PFSK-1 (cell line): ENCODE data around the gene HRH1.

ENCODE experiments used
- FOXP2 ChIP-seq: optimal IDR thresholded peaks from 2 replicates; pipeline ENCODE3; 2011; ENCODE audit warnings: borderline replicate concordance, control low read depth, inconsistent platforms; ENCODE audit not compliant: insufficient read depth; ENCODE audit errors: extremely low read length, extremely low read depth
- POLR2AphosphoS5 ChIP-seq: IDR thresholded peaks from 2 replicates; pipeline ENCODE4 v1.6.1; 2012; ENCODE audit warnings: low read depth, mild to moderate bottlenecking, control low read depth, low read length, moderate library complexity
- TAF1 ChIP-seq: IDR thresholded peaks from 2 replicates; pipeline ENCODE4 v1.6.1; 2012; ENCODE audit warnings: low read length, control low read depth, borderline replicate concordance; ENCODE audit not compliant: insufficient read depth
- TF ChIP-seq, protein P1 (sequence below), 2 experiments: IDR thresholded peaks; 2 replicates each; pipeline versions ENCODE4 v1.6.1 to v1.8.0; 2011 to 2012; ENCODE audit warnings: low read depth in 2 of 2, low read length in 2 of 2, control low read depth in 1 of 2, inconsistent platforms in 1 of 2, mild to moderate bottlenecking in 1 of 2, moderate library complexity in 1 of 2; ENCODE audit not compliant: insufficient read depth in 1 of 2

DNA sequence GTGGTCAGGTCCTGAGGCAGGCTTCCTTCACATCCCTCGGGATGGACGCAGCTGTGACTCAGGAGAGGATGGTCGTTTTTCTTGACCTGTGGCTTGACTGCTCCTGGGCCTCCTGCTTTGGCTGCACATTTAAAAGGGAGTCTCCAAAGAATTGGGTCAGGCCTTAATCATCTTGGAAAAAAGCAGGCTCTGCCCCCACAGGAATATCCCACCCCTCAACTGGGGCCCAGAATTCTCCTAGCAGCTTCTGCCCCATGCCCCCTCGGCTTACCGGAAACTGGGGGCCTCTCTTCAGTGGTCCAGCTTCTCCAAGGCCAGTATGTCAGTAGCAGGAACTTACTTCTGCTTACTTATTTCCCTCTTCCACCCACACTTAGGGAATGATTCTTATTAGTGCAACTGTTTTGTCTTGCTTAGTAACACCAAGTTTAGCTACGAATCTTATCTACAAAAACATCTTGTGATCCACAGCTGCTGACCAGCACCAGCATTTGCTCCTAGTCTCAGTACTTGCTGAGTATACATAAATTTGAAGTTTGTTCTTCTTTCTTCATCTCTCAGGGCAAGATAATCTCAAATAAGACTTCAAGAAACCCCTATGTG lies 153.6 kb downstream of the HRH1 start:
- TF ChIP-seq FOXP2 (no peak), TAF1 (no peak), POLR2AphosphoS5 (no peak)
- TF ChIP-seq, protein P1, sequence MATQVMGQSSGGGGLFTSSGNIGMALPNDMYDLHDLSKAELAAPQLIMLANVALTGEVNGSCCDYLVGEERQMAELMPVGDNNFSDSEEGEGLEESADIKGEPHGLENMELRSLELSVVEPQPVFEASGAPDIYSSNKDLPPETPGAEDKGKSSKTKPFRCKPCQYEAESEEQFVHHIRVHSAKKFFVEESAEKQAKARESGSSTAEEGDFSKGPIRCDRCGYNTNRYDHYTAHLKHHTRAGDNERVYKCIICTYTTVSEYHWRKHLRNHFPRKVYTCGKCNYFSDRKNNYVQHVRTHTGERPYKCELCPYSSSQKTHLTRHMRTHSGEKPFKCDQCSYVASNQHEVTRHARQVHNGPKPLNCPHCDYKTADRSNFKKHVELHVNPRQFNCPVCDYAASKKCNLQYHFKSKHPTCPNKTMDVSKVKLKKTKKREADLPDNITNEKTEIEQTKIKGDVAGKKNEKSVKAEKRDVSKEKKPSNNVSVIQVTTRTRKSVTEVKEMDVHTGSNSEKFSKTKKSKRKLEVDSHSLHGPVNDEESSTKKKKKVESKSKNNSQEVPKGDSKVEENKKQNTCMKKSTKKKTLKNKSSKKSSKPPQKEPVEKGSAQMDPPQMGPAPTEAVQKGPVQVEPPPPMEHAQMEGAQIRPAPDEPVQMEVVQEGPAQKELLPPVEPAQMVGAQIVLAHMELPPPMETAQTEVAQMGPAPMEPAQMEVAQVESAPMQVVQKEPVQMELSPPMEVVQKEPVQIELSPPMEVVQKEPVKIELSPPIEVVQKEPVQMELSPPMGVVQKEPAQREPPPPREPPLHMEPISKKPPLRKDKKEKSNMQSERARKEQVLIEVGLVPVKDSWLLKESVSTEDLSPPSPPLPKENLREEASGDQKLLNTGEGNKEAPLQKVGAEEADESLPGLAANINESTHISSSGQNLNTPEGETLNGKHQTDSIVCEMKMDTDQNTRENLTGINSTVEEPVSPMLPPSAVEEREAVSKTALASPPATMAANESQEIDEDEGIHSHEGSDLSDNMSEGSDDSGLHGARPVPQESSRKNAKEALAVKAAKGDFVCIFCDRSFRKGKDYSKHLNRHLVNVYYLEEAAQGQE (IDR thresholded peaks at IDR 0.05; ENCODE audit: insufficient read depth in 1 of 2, low read depth in 2 of 2, low read length in 2 of 2), result no peak
